Mucosa of descending colon (tissue), 3 donors: ENCODE results near the gene MVD. TPM values are rescaled to one million over a fixed set of nuclear protein-coding genes. Genes with fewer than 3 reads are reported as not detected.
A peak's percentile ranks its signal among the peaks of the same experiment; 100 is the strongest.

Source experiments
- ATAC-seq: fragments of 200-7000 bp; cut with Tn5 transposase; one replicate; pipeline ENCODE4 v1.9.1; 2020; ENCODE audit warnings: mild to moderate bottlenecking, moderate library complexity
- DNase-seq, 3 donors: peaks; one replicate each; pipeline ENCODE4 v3.0.0-alpha.2; 2020
- H3K36me3 ChIP-seq: fragments of 200-600 bp; one replicate; pipeline ENCODE4 v1.8.0; 2021; ENCODE audit warnings: low read depth, mild to moderate bottlenecking
- H3K4me1 ChIP-seq: fragments of 200-600 bp; one replicate; pipeline ENCODE4 v1.8.0; 2021; ENCODE audit warnings: low read depth, mild to moderate bottlenecking
- H3K4me3 ChIP-seq: fragments of 200-600 bp; one replicate; pipeline ENCODE4 v1.8.0; 2021; ENCODE audit warnings: mild to moderate bottlenecking
- H3K9me3 ChIP-seq: fragments of 200-600 bp; one replicate; pipeline ENCODE4 v1.8.0; 2021; ENCODE audit warnings: mild to moderate bottlenecking
- CTCF ChIP-seq: fragments of 200-600 bp; IDR thresholded peaks from one replicate; pipeline ENCODE4 v1.8.0; 2022; ENCODE audit warnings: antibody characterized with exemption, mild to moderate bottlenecking
- intact Hi-C, 2 donors: fragments of 100-400 bp; cut with DNase I in 1 of 2; cut with micrococcal nuclease in 1 of 2; formaldehyde crosslinking; loops; one replicate each; pipeline versions ENCODE4 v1.11.0 to v1.11.1; 2022; cut with DNase I, micrococcal nuclease
- total RNA-seq, 3 donors: library from RNA; stranded (reverse); fragmentation: NEBNext Ultra II Directional in 2 of 3; extraction: Animal tissue kit (Norgen Biotek cat#: 25700) in 2 of 3; gene quantifications; one replicate each; pipeline versions ENCODE4 v1.2.1 to v1.2.4, GENCODE V29; 2021 to 2023
- donor health status: DM: no; HTN: no; CAD: no; lungs with moderate emphysema.
- donor health status: DM: no; HTN: no; CAD: no.
- donor health status: DM: no; HTN: yes; CAD: no.

MVD gene
- total RNA-seq, 3 donors from 2014 or later: 42.7 to 89.5 (median 72.5) TPM

DNA sequence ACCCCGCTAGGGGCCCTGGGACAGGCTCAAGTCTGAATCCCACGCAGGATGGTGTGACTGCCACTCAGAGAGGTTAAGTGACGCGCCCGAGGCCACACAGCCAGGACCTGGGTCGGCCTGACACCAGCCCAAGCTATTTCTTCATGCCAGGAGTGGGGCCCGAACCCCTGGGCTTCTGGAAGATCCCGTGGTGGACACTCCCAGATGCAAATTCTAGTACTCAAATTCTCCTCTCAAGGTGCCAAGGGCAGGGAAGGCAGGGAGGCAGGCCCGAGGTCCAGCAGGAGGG lies 19.3 kb downstream of the MVD start:
- H3K36me3 ChIP-seq: no peaks in the 10 kb centered on the region
- no peaks in the 10 kb centered on the region for H3K9me3 ChIP-seq
- TF ChIP-seq CTCF: no peak
- DNase-seq (no peak), ATAC-seq (no peak)
- no peak overlapping the region for H3K4me3 ChIP-seq
- peaks cover 10% of the 10 kb centered on the region for H3K4me1 ChIP-seq
- intact Hi-C loops: no loop called here

DNA sequence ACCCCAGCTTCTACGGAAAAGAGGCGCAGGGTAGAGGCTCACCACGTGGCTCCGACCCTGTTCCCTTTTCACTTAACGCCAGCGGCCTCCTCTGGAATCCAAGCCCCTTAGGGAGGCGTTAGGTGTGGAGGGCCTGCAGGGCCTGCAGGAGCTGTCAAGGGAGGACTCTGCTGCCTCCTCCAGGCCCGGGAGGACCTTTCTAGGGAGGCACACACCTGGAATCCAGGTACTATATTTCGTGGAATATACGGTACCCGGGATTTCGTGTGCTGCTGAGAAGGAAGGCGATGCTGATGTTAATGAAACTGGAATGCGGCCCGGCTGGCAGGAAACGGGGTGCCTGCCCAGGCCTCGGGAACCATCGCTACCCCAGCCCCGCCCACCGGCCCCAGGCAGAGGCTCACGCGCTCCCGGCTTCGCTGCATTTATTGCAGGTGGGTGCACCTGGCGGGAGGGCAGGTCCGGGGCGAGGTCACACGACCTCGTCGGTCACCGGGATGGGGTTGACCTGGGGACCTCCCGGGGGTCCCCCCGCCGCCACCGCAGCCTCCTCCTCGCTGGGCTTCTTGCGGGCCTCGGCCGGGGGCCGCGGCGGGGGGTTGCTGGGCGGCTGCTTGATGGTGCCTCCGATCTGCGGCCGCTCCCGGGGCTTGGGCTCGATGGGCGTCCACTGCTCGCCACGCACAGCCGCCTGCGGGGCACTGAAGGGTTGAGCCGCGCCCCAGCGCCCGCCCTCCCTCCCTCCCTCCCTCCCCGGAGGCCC lies 19.8 kb downstream of the MVD start:
- no peak for TF ChIP-seq CTCF
- H3K4me1 ChIP-seq: peaks cover 15% of the 10 kb centered on the region
- intact Hi-C loops: no loop called here
- no peaks in the 10 kb centered on the region for H3K9me3 ChIP-seq
- no peaks in the 10 kb centered on the region for H3K36me3 ChIP-seq
- H3K4me3 ChIP-seq: no peak overlapping the region
- no peak for ATAC-seq
- peak in 2 of 3 donors; percentile 31 to 58 for DNase-seq

GRCh38 chr16:88640498-88641247 lies 22.2 kb downstream of the MVD start:
- DNase-seq: no peak
- intact Hi-C loops: no loop called here
- no peak for ATAC-seq
- H3K4me1 ChIP-seq: peaks cover 14% of the 10 kb centered on the region
- H3K9me3 ChIP-seq: no peaks in the 10 kb centered on the region
- H3K36me3 ChIP-seq: no peaks in the 10 kb centered on the region
- TF ChIP-seq CTCF: no peak
- H3K4me3 ChIP-seq: no peak overlapping the region

DNA sequence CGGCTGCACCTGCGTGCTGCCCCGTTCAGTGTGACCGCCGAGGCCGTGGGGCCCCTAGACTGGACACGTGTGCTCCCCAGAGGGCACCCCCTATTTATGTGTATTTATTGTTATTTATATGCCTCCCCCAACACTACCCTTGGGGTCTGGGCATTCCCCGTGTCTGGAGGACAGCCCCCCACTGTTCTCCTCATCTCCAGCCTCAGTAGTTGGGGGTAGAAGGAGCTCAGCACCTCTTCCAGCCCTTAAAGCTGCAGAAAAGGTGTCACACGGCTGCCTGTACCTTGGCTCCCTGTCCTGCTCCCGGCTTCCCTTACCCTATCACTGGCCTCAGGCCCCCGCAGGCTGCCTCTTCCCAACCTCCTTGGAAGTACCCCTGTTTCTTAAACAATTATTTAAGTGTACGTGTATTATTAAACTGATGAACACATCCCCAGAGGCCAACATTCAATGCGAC lies 22.8 kb downstream of the MVD start:
- ATAC-seq (no peak), DNase-seq (no peak)
- intact Hi-C loops: no loop called here
- H3K4me3 ChIP-seq: no peak overlapping the region
- no peaks in the 10 kb centered on the region for H3K9me3 ChIP-seq
- TF ChIP-seq CTCF: no peak
- H3K4me1 ChIP-seq: peaks cover 14% of the 10 kb centered on the region
- H3K36me3 ChIP-seq: no peaks in the 10 kb centered on the region

DNA sequence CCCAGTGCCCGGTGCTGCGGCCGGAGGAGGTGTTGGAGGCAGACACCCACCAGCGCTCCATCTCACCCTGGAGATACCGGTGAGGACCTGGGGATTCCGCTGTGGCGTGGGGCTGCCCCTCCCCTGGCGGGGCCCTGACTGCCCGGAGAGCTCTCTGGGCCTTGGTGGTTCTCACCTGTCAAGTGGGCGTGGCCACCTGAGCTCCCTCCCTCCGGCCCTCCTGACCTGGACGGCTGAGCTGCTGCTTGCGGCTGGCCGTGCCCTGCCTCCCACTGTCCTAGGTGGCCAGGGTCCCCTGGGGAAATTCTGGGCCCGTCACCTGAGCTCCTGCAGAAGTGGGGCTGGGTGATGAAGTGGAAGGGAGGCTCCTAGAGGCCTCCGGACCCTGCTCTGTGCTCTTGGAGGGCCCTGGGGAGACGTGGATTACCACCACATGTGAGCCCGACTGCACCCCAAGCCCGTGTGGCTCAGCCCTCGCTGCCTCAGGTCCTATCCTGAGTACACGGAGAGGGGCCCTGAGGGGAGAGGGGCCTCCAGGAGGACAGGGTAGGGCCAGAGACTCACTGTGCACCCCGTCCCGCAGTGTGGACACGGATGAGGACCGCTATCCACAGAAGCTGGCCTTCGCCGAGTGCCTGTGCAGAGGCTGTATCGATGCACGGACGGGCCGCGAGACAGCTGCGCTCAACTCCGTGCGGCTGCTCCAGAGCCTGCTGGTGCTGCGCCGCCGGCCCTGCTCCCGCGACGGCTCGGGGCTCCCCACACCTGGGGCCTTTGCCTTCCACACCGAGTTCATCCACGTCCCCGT lies 23.5 kb downstream of the MVD start:
- Histone ChIP-seq H3K4me3 (no peak overlapping the region), H3K36me3 (no peaks in the 10 kb centered on the region), H3K9me3 (no peaks in the 10 kb centered on the region), H3K4me1 (peaks cover 18% of the 10 kb centered on the region)
- intact Hi-C loops: no loop called here
- DNase-seq (peak; percentile 76 to 86 (median 81)), ATAC-seq (peak; percentile 49)
- TF ChIP-seq CTCF: no peak
